ENCODE data around the gene SDCCAG8.
A peak's percentile ranks its signal among the peaks of the same experiment; 100 is the strongest.

The SDCCAG8 gene

DNA sequence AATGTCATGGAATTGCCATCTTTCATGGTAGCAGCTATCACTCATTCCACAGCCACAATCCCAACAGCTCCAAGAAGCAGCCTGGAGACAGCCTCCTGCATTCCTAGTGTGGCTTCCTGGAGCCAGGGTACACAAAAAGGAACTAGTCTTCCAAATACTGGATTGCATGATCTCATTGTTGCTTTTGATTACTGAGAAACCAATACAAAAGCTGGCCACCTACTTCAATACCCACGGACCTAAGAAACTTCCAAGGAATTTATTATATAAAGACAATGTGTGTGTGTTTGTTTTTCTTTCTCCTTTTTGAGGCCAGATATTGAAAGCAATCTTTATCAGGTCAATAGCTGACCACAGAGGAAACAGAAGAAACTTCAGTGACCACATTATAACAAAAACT, 26.3 kb upstream of the SDCCAG8 start:
- no peak for DNase-seq (ENCODE audit: extremely low read depth, low read depth)
- TF ChIP-seq, protein P1, sequence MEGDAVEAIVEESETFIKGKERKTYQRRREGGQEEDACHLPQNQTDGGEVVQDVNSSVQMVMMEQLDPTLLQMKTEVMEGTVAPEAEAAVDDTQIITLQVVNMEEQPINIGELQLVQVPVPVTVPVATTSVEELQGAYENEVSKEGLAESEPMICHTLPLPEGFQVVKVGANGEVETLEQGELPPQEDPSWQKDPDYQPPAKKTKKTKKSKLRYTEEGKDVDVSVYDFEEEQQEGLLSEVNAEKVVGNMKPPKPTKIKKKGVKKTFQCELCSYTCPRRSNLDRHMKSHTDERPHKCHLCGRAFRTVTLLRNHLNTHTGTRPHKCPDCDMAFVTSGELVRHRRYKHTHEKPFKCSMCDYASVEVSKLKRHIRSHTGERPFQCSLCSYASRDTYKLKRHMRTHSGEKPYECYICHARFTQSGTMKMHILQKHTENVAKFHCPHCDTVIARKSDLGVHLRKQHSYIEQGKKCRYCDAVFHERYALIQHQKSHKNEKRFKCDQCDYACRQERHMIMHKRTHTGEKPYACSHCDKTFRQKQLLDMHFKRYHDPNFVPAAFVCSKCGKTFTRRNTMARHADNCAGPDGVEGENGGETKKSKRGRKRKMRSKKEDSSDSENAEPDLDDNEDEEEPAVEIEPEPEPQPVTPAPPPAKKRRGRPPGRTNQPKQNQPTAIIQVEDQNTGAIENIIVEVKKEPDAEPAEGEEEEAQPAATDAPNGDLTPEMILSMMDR (IDR thresholded peaks at IDR 0.05; ENCODE audit: low read depth, low read length): no peak

DNA sequence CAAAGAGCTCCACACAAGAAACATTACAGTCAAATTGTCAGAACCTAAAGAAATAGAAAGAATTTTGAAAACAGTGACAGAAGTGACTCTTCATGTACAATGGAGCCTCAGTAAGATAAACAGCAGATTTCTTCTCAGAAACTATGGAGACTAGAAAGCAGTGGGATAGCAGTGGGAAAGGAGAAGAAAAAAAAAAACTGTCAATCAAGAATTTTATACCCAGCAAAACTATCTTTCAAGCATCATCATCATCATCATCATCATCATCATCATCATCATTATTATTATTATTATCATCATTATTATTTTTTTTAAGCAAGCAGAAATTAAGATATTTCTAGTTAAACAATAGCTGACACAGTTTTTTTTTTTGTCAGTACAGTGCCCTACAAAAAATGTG, 24.9 kb upstream of the SDCCAG8 start:
- TF ChIP-seq, protein P1 (IDR thresholded peaks at IDR 0.05; ENCODE audit: low read depth, low read length): no peak
- no peak for DNase-seq (ENCODE audit: extremely low read depth, low read depth)

- DNase-seq (ENCODE audit: extremely low read depth, low read depth): peak; percentile 52
- TF ChIP-seq, protein P1 (IDR thresholded peaks at IDR 0.05; ENCODE audit: low read depth, low read length): no peak
Measured at GRCh38 chr1:243233908-243234307, 21.9 kb upstream of the SDCCAG8 start.

DNA sequence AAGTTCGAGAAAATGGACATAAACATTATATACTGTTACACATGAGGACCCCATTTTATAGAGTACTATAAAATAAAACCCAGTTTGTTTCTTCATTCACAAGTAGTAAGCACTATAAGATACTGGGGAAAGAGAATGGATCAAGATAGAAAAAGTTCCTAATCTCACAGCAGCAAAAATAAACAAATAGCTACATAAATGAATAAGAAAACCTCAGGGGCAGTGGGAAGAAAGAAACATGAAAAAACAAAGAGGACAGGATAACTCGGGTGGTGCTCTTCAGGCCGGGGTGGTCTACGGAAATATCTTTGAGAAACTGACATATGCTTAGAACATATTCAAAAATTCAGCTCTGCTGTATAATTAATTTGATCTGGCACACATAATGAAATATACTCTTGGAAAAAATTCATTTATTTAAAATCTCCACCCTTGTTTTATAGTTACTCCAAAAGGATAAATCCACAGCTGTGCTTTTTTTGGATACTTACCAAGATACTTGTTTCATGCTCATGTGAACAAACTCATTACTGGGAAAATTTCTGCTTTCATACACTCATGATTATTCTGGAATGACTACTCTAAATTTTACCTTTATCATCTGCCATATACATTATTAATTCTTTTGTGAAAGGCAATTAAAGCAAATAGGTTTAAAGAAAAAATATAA, 20.7 kb upstream of the SDCCAG8 start:
- no peak for DNase-seq (ENCODE audit: extremely low read depth, low read depth)
- TF ChIP-seq, protein P1 (IDR thresholded peaks at IDR 0.05; ENCODE audit: low read depth, low read length): no peak

- no peak for DNase-seq (ENCODE audit: extremely low read depth, low read depth)
- TF ChIP-seq, protein P1 (IDR thresholded peaks at IDR 0.05; ENCODE audit: low read depth, low read length): no peak
Measured at GRCh38 chr1:243236604-243237252, 19.1 kb upstream of the SDCCAG8 start.

GRCh38 chr1:243244432-243244841, 11.4 kb upstream of the SDCCAG8 start:
- no peak for DNase-seq (ENCODE audit: extremely low read depth, low read depth)
- TF ChIP-seq, protein P1 (IDR thresholded peaks at IDR 0.05; ENCODE audit: low read depth, low read length): no peak

DNA sequence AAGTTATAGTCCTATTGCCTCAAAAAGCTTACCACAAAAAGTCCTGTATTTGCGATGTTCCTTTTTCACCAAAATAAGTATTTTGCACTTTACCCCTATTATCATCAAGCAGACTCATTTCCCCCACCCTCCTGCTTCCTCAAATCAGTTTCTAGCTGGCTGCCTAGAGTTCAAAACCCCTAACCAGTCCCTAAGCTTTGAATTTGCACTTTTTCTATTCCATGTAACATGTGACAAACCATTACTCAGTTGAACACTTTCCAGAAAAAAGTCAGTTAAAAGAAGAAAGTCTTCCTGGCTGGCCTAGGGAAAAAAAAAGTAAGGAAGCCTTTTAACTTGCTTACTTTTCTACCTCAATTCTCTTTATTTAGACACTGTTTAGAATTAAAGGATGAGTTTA, 8.9 kb upstream of the SDCCAG8 start:
- TF ChIP-seq, protein P1 (IDR thresholded peaks at IDR 0.05; ENCODE audit: low read depth, low read length): no peak
- DNase-seq (ENCODE audit: extremely low read depth, low read depth): no peak
